NCI-H1105 (cell line): ENCODE data around the gene ST6GALNAC3.
"Not testable (repeated sequence)": the region's sequence is repeated elsewhere in the genome, so short reads cannot be mapped to it uniquely, and the experiment has no call there.

Experiments
- DNase-seq: peaks from one replicate; lab custom pipeline; 2025; lab: John Stamatoyannopoulos, UW

The ST6GALNAC3 gene

DNA sequence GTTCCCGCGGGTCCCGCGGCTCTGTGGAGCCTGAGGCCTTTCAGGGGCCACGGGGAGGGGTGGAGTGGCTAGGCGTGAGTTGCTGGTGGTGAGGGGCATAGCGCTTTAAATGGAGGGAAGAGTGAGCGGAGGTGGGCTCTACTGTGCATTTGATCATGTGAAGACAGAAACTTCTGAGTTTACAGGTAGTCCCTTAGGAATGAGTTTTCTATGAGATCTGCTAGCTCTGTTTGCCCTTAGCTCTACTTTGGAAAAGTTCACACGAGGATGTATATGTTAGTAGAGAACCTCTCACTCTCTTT is 593 bp downstream of the ST6GALNAC3 start:
- DNase-seq: no peak

GRCh38 chr1:76075877-76076276 is 1.3 kb downstream of the ST6GALNAC3 start:
- DNase-seq: no peak

GRCh38 chr1:76079475-76080227 is 5.1 kb downstream of the ST6GALNAC3 start:
- no peak for DNase-seq

- no peak for DNase-seq
These were observed 6.1 kb downstream of the ST6GALNAC3 start for GRCh38 chr1:76080552-76081079.

DNA sequence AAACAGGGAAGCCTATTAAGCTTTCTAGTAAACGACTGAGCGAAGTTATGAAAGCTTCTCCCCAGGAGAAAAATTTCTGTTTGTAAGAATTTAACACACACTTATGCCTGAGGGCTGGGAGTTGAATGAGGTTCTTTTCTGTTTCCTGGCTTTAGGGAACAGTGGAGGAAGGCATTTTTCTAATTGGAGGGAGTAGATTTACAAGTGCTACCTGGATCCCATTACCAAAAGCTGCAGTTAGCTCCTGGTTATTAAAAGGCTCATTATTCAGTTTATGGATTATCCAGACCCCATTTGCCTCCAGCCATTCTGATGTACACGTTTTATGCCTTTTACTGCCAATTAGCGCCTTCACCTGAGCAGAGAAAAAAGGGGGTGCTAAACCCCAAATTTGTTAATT is 7.5 kb downstream of the ST6GALNAC3 start:
- no peak for DNase-seq

DNA sequence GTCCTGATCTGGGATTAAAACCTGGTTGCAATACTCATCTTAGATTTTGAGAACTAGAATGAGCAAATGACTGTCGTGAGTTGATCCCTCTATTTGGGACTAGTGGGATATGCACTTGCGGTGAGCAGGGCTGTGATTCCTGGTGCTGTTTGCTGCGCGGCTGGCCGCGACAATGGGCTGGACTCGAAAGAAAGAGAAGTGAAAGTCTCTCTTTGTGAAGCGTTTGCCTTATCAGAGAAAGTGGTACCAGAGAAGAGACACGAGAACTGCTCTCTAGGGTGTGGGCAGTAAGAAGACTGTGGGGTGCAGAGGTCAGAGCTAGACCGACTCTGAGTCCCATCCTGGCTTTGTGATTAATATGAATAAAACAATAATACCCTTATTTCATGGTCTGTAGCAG is 8.6 kb downstream of the ST6GALNAC3 start:
- no peak for DNase-seq

GRCh38 chr1:76084029-76084627 is 9.6 kb downstream of the ST6GALNAC3 start:
- DNase-seq: no peak

DNA sequence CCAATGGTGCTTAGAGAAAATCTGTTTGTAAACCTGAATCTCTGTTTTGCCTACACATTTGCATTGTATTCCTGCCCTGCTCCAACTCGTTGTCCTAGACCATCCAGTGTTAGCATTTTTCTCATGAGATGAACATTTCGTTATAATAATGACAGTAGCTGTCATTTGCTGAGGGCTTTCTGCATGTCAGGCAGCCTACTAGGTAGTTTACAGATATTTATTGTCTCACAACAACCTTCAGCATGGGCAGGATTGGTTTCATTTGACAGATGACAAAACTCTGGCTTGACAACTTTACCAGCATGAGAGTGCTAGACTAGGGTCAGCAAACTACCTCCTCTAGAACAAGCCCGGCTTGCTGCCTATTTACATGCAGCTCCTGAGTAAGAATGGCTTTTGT is 10.1 kb downstream of the ST6GALNAC3 start:
- no peak for DNase-seq

DNA sequence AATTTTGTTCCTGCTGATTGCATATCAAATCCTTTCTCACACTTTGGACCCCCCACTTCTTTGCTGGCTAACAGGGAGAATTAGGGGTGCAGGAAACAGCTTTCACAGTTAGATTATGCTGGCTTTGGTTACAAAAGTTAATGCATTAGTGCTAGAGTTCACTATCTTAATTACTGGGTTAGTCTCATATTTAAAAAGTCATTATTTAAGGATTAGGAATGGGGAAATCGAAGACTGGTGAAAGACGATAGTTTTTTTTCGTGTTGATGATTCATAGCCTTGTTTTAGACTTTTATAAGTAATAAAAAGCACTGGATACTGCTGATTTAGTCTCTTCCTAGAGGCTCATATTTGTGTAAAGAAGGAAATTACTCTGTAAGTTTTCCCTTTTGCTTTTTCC is 11.6 kb downstream of the ST6GALNAC3 start:
- DNase-seq: no peak

- no peak for DNase-seq
These were observed 12.1 kb downstream of the ST6GALNAC3 start for GRCh38 chr1:76086597-76086996.

GRCh38 chr1:76090283-76091203 is 16.0 kb downstream of the ST6GALNAC3 start:
- DNase-seq: no peak

DNA sequence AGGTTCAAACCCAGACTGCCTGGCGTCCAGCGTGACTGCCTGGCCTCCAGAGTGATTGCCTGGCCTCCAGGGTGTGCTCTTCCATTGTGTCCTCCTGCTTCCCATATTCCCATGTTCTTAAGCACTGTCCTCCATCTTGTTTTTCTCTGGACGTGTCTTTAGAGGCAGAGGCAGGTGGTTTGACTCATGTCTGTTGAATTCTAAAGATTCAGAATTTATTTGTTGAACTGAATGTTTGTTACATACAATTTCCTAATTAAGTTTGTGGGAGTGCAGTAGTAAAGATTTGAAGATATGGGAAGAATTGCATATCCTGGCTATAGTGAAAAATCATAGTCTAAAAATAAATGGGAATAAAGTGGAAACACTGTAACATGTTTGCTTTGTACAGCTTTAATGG is 18.3 kb downstream of the ST6GALNAC3 start:
- DNase-seq: no peak

DNA sequence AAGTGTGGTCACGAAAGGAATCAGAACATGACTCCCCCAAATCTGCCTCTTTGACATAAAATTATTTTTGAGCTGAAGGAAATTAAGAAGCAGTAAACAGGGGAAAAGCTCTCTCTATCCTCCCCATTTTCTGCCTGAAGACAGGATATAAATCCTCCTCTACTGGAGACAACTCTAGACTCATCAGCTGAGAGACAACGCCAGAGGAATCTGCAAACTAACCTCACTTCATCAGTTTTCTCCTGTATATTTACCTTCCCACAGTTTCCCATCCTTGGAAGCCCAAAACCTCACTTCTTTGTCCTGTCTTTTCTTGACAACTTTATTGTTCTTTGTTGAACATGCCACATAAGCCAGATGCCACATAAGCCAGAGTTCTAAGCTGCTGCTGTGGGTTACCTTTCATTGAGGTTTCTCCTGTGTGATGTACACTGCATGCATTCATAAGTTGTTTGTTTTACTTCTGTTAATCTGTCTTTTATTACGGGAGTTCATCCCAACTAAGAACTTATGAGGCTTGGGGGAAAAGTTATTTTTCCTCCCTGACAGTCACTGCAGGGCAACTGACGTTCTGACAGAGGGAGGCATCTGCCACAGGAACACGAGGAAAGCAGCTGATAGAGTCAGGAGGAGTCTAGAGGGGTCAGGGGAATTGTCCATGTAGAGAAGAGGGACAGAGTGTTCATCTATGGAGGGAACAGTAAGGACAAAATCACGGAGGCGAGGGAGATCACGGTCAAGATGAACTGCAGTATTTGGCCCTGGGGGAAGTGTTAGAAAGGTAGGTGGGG is 19.2 kb downstream of the ST6GALNAC3 start:
- no peak for DNase-seq

GRCh38 chr1:76095802-76096201 is 21.3 kb downstream of the ST6GALNAC3 start:
- no peak for DNase-seq

- DNase-seq: not testable (repeated sequence)
These were observed 22.5 kb downstream of the ST6GALNAC3 start for GRCh38 chr1:76097064-76097463.

DNA sequence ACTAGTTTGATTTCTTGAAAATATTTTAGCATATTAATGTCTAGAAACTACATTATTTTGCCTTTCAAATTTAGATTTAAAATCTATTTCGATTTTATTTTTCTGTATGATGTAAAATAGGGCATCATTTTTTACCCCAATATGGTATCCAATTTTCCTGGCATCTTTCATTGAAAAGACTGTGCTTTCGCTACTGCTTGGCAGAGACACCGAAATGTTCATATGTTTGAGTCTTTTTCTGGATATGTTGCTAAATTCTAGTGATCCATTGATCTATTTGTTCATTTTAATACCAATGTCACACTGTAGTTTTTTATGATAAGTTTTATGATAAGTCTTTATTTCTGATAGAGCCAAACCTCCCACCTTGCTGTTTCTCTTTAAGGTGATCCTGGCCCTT is 24.3 kb downstream of the ST6GALNAC3 start:
- no peak for DNase-seq

GRCh38 chr1:76101548-76101947 is 27.0 kb downstream of the ST6GALNAC3 start:
- no peak for DNase-seq

DNA sequence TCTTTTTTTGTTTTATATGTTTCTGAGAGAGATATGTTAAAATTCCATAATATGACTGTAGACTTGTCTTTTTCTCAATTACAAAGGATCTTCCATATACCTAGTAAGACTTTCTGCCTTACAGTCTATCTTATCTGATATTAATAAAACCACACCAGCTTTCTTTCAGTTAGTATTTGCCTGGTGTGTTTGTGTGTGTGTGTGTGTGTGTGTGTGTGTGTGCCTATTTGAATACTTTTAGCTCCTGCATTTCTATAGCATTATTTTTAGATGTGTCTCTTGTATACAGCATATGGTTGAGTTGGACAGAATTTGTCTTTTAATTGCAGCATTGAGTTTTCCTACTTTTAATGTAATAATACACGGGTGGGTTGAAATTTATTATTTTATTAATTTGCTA is 27.5 kb downstream of the ST6GALNAC3 start:
- no peak for DNase-seq

GRCh38 chr1:76103034-76103433 is 28.5 kb downstream of the ST6GALNAC3 start:
- no peak for DNase-seq

DNA sequence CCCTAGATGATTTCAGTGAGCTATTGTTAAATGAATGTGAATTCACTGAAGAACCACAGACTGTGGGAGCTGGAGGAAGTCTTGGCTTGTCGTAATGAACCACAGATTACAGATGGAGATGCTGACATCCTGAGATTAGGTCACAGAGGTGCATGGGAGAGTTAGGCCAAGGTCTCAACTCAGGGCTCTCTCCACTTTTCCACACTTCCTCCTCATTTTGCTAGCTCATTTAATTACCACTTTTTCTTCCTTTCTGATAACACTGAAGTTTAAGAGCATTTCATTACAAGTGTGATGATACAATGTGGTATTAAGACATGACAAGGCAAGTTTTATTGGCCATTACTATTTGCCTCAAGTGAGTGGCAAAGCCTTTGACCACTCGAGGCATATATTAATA is 30.8 kb downstream of the ST6GALNAC3 start:
- no peak for DNase-seq

- DNase-seq: no peak
These were observed 31.7 kb downstream of the ST6GALNAC3 start for GRCh38 chr1:76106251-76106650.

DNA sequence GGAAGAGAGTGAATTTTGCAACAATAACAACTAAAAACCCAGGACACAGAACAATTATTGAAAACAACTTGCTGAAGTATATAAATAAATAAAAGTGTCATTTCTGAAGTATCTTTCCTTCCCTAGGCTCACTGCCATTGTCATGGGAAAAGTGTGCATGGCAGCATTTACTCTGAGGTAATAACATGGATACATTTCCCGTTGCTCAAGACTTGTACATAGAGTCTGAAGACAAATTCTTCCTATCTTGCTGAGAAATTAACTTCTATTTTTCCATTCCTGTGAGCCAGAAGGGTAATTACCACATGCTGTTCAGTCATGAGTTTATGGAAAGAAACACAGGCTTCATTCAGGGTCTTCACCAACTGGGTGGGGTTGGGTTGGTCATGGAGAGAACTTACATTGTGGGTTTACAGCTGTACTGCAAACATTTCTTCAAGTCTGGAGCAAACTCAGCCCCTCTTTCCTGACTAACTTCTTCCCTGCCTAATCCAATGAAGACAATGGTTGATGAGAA is 32.2 kb downstream of the ST6GALNAC3 start:
- DNase-seq: no peak
